MM.1S (cell line): ENCODE results near the gene TPSAB1.
"Not testable (repeated sequence)": the region's sequence is repeated elsewhere in the genome, so short reads cannot be mapped to it uniquely, and the experiment has no call there.

Source experiments
- DNase-seq: peaks from one replicate; pipeline ENCODE4 v3.0.0-alpha.2; 2015
- H2AFZ ChIP-seq: fragments of 300-600 bp; sonication (generic); 2 replicates; pipeline ENCODE4 v1.6.0; 2016; ENCODE audit warnings: antibody characterized with exemption, low read length
- H3F3A ChIP-seq: fragments of 300-600 bp; sonication (generic); 2 replicates; pipeline ENCODE4 v1.6.1; 2016; ENCODE audit warnings: mild to moderate bottlenecking, antibody characterized with exemption, low read length, moderate library complexity, mixed read lengths; ENCODE audit not compliant: insufficient read depth
- H3K27ac ChIP-seq: fragments of 300-600 bp; sonication (generic); 2 replicates; pipeline ENCODE4 v1.5.1; 2016; ENCODE audit warnings: mild to moderate bottlenecking, low read length
- H3K27me3 ChIP-seq: fragments of 300-600 bp; sonication (generic); replicated peaks from 2 replicates; pipeline ENCODE4 v1.6.0; 2016; ENCODE audit warnings: low read length; ENCODE audit not compliant: insufficient read depth
- H3K36me3 ChIP-seq: fragments of 300-600 bp; sonication (generic); replicated peaks from 2 replicates; pipeline ENCODE4 v1.6.1; 2016; ENCODE audit warnings: mild to moderate bottlenecking, low read length, mixed read lengths; ENCODE audit not compliant: insufficient read depth
- H3K4me1 ChIP-seq: fragments of 300-600 bp; sonication (generic); 2 replicates; pipeline ENCODE4 v1.6.1; 2016; ENCODE audit warnings: low read length, mixed read lengths
- H3K4me2 ChIP-seq: fragments of 300-600 bp; sonication (generic); 2 replicates; pipeline ENCODE4 v1.6.0; 2016; ENCODE audit warnings: low read depth, low read length
- H3K4me3 ChIP-seq: fragments of 300-600 bp; sonication (generic); 2 replicates; pipeline ENCODE4 v1.5.1; 2016; ENCODE audit warnings: low read length, mixed read lengths
- H3K79me2 ChIP-seq: fragments of 300-600 bp; sonication (generic); 2 replicates; pipeline ENCODE4 v1.6.1; 2016; ENCODE audit warnings: mixed run types, low read length, mixed read lengths
- H3K9ac ChIP-seq: fragments of 300-600 bp; sonication (generic); 2 replicates; pipeline ENCODE4 v1.6.1; 2016; ENCODE audit warnings: low read length, mixed read lengths
- H3K9me2 ChIP-seq: fragments of 300-600 bp; sonication (generic); replicated peaks from 2 replicates; pipeline ENCODE4 v1.6.1; 2016; ENCODE audit warnings: mild to moderate bottlenecking, low read length, mixed read lengths; ENCODE audit not compliant: insufficient read depth
- H3K9me3 ChIP-seq: fragments of 300-600 bp; sonication (generic); replicated peaks from 2 replicates; pipeline ENCODE4 v1.6.1; 2016; ENCODE audit warnings: mild to moderate bottlenecking, low read length, mixed read lengths; ENCODE audit not compliant: insufficient read depth
- H4K20me1 ChIP-seq: fragments of 300-600 bp; sonication (generic); 2 replicates; pipeline ENCODE4 v1.6.1; 2016; ENCODE audit warnings: mild to moderate bottlenecking, low read length, moderate library complexity, mixed read lengths; ENCODE audit not compliant: insufficient read depth
- EZH2 ChIP-seq: fragments of 300-600 bp; sonication (generic); optimal IDR thresholded peaks from 2 replicates; pipeline ENCODE3; 2017; ENCODE audit warnings: low read depth, mild to moderate bottlenecking, antibody characterized with exemption, low read length, mixed read lengths
- EZH2phosphoT487 ChIP-seq: fragments of 300-600 bp; sonication (generic); IDR thresholded peaks from 2 replicates; pipeline ENCODE4 v1.6.1; 2018; ENCODE audit warnings: antibody characterized with exemption, low read length
- TF ChIP-seq, protein P1 (sequence below): fragments of 300-600 bp; sonication (generic); IDR thresholded peaks from 2 replicates; pipeline ENCODE4 v1.5.1; 2016; ENCODE audit warnings: antibody characterized with exemption, low read length, mixed read lengths

The TPSAB1 gene

GRCh38 chr16:1196494-1196893, 44.0 kb upstream of the TPSAB1 start:
- Histone ChIP-seq H3K4me1 (no peaks in the 10 kb centered on the region), H4K20me1 (no peaks in the 10 kb centered on the region)
- TF ChIP-seq, protein P1, sequence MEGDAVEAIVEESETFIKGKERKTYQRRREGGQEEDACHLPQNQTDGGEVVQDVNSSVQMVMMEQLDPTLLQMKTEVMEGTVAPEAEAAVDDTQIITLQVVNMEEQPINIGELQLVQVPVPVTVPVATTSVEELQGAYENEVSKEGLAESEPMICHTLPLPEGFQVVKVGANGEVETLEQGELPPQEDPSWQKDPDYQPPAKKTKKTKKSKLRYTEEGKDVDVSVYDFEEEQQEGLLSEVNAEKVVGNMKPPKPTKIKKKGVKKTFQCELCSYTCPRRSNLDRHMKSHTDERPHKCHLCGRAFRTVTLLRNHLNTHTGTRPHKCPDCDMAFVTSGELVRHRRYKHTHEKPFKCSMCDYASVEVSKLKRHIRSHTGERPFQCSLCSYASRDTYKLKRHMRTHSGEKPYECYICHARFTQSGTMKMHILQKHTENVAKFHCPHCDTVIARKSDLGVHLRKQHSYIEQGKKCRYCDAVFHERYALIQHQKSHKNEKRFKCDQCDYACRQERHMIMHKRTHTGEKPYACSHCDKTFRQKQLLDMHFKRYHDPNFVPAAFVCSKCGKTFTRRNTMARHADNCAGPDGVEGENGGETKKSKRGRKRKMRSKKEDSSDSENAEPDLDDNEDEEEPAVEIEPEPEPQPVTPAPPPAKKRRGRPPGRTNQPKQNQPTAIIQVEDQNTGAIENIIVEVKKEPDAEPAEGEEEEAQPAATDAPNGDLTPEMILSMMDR: no peak
- TF ChIP-seq EZH2 (no peak), EZH2phosphoT487 (no peak)

GRCh38 chr16:1197237-1197866, 43.2 kb upstream of the TPSAB1 start:
- no peak overlapping the region for H3K27ac ChIP-seq
- no peaks in the 10 kb centered on the region for H3K9me2 ChIP-seq
- H2AFZ ChIP-seq: no peak overlapping the region
- no peak for DNase-seq
- H4K20me1 ChIP-seq: no peaks in the 10 kb centered on the region
- no peaks in the 10 kb centered on the region for H3K79me2 ChIP-seq
- H3K9me3 ChIP-seq: no peaks in the 10 kb centered on the region
- H3K27me3 ChIP-seq: peaks cover 73% of the 10 kb centered on the region
- no peaks in the 10 kb centered on the region for H3K4me1 ChIP-seq
- no peaks in the 10 kb centered on the region for H3K36me3 ChIP-seq
- no peak overlapping the region for H3K4me2 ChIP-seq
- no peaks in the 10 kb centered on the region for H3F3A ChIP-seq
- H3K9ac ChIP-seq: no peak overlapping the region
- H3K4me3 ChIP-seq: no peak overlapping the region
- TF ChIP-seq, protein P1: no peak
- TF ChIP-seq EZH2: no peak
- no peak for TF ChIP-seq EZH2phosphoT487

More at GRCh38 chr16:1196494-1196893, 44.0 kb upstream of the TPSAB1 start:
- Histone ChIP-seq H3F3A (no peaks in the 10 kb centered on the region), H3K36me3 (no peaks in the 10 kb centered on the region), H3K27me3 (peaks cover 65% of the 10 kb centered on the region), H3K79me2 (no peaks in the 10 kb centered on the region), H3K9me3 (no peaks in the 10 kb centered on the region), H3K9ac (no peak overlapping the region), H3K27ac (no peak overlapping the region), H3K4me3 (no peak overlapping the region), H2AFZ (no peak overlapping the region), H3K9me2 (no peaks in the 10 kb centered on the region), H3K4me2 (no peak overlapping the region)
- no peak for DNase-seq

- no peaks in the 10 kb centered on the region for H3K9me2 ChIP-seq
- H3K4me1 ChIP-seq: no peaks in the 10 kb centered on the region
- H3K79me2 ChIP-seq: no peaks in the 10 kb centered on the region
- H3K4me3 ChIP-seq: no peak overlapping the region
- no peaks in the 10 kb centered on the region for H4K20me1 ChIP-seq
- no peak overlapping the region for H3K27ac ChIP-seq
- no peak overlapping the region for H3K4me2 ChIP-seq
- H3K36me3 ChIP-seq: no peaks in the 10 kb centered on the region
- no peak for DNase-seq
- TF ChIP-seq EZH2phosphoT487: no peak
- no peak for TF ChIP-seq EZH2
- TF ChIP-seq, protein P1: no peak
- no peak overlapping the region for H3K9ac ChIP-seq
- H3K9me3 ChIP-seq: no peaks in the 10 kb centered on the region
- H3F3A ChIP-seq: no peaks in the 10 kb centered on the region
- no peak overlapping the region for H2AFZ ChIP-seq
- peaks cover 73% of the 10 kb centered on the region for H3K27me3 ChIP-seq
Measured at GRCh38 chr16:1198194-1198593, 42.3 kb upstream of the TPSAB1 start.

- not testable (repeated sequence) for H3K9ac ChIP-seq, H3F3A ChIP-seq, H3K4me2 ChIP-seq, H3K9me3 ChIP-seq, H3K27ac ChIP-seq, H3K4me1 ChIP-seq, H3K4me3 ChIP-seq, H3K36me3 ChIP-seq, H3K79me2 ChIP-seq, H3K9me2 ChIP-seq, H4K20me1 ChIP-seq, DNase-seq, H2AFZ ChIP-seq
- peaks cover 73% of the 10 kb centered on the region for H3K27me3 ChIP-seq
Measured at GRCh38 chr16:1198671-1199346, 41.7 kb upstream of the TPSAB1 start.
